AG09309 (cell line): Measurements from ENCODE around the gene KRT82.

Experiments used
- DNase-seq: peaks from one replicate; pipeline ENCODE4 v3.0.0-alpha.2; 2010; ENCODE audit warnings: low read depth
- H3K4me3 ChIP-seq: 2 replicates; pipeline ENCODE4 v1.5.1; 2011; ENCODE audit warnings: mild to moderate bottlenecking, low read depth, low read length, moderate library complexity; ENCODE audit not compliant: control insufficient read depth
- TF ChIP-seq, protein P1 (sequence below): IDR thresholded peaks from 2 replicates; pipeline ENCODE4 v1.5.1; 2011; ENCODE audit warnings: mild to moderate bottlenecking, low read depth, low read length, inconsistent platforms; ENCODE audit not compliant: insufficient read depth, control insufficient read depth; ENCODE audit errors: missing control alignments

Gene KRT82

DNA sequence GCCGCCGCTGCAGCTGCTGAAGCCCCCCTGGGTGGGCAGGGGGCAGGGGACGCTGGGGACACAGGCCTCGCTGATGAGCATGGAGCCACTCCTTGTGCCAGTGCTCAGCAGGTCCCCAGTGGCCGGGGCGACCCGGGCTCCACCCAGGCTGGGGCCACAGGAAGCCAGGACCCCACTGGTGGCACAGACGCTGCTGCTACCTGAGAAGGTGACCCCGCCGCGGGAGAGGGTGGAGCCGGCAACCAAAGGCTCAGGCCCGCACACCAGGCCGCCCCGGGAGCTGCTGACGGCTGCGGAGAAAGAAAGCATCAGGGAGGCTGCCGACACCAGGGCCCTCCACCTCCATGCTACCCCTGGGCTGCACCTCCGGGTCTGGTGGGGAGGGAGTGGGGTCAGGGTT, 28.0 kb downstream of the KRT82 start:
- H3K4me3 ChIP-seq = no peak overlapping the region
- TF ChIP-seq, protein P1, sequence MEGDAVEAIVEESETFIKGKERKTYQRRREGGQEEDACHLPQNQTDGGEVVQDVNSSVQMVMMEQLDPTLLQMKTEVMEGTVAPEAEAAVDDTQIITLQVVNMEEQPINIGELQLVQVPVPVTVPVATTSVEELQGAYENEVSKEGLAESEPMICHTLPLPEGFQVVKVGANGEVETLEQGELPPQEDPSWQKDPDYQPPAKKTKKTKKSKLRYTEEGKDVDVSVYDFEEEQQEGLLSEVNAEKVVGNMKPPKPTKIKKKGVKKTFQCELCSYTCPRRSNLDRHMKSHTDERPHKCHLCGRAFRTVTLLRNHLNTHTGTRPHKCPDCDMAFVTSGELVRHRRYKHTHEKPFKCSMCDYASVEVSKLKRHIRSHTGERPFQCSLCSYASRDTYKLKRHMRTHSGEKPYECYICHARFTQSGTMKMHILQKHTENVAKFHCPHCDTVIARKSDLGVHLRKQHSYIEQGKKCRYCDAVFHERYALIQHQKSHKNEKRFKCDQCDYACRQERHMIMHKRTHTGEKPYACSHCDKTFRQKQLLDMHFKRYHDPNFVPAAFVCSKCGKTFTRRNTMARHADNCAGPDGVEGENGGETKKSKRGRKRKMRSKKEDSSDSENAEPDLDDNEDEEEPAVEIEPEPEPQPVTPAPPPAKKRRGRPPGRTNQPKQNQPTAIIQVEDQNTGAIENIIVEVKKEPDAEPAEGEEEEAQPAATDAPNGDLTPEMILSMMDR = no peak
- DNase-seq = no peak

- TF ChIP-seq, protein P1 = no peak
- no peak for DNase-seq
- H3K4me3 ChIP-seq = no peak overlapping the region
Observed at GRCh38 chr12:52377266-52377665, 28.9 kb downstream of the KRT82 start.

GRCh38 chr12:52372216-52373154, 33.6 kb downstream of the KRT82 start:
- no peak overlapping the region for H3K4me3 ChIP-seq
- TF ChIP-seq, protein P1 = peak; percentile 95
- peak; percentile 75 for DNase-seq

DNA sequence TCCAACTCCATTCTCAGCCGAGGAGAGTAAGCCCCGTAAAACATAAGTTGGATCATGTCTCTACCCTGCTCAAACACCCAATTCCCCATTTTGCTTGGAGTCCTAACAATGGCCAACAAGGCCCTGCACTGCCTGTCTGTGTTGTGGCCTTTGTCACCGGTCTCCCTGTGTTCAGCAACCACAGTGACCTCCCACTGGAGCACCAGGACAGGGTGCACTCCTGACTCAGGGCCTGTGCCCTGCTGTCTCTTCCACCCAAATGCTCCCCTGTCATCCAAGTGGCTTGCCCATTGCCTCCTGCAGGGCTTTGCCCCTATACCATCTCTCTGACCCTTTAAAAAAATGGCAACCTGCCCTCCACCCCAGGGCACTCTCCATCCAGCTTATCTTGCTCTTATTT, 34.4 kb downstream of the KRT82 start:
- DNase-seq = no peak
- TF ChIP-seq, protein P1 = no peak
- H3K4me3 ChIP-seq = no peak overlapping the region

DNA sequence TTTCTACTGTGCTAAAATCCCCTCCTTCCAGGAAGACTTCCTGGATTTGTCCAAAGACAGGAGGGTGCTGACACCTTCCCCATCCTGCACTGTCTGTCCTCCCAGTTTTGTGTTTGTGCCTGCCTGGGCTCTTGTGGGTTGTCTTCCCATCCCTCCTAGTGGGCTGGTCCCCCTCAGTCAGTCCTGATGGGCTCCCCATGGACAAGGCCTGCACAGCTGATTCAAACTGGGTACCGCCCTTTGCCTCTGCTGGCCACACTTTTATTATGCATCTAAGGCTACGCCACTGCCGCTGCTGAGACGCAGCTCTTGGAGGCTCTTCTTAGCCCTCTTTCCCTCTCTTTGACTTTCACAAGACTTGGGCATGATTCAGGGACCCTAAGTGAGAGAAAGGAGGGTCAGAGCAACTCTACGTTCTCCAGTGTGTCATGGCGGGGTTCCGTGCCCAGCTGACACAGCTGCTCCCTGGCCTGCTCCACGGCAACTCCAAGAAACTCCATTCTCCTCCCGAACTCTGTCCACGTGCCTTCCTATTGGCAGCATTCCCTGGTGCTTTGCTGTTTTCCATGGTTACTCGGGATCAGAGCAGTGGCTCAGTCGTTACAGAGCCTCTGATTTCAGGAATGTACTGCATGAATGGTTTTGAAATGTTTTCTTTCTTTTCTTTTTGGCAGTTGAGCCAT, 35.1 kb downstream of the KRT82 start:
- no peak overlapping the region for H3K4me3 ChIP-seq
- peak; percentile 28 for DNase-seq
- TF ChIP-seq, protein P1 = no peak

- no peak overlapping the region for H3K4me3 ChIP-seq
- no peak for DNase-seq
- TF ChIP-seq, protein P1 = no peak
Observed at GRCh38 chr12:52369809-52370208, 36.3 kb downstream of the KRT82 start.
